OCI-M1 (cell line): Measurements from ENCODE around the gene WDR18.
"Not testable (repeated sequence)": the region's sequence is repeated elsewhere in the genome, so short reads cannot be mapped to it uniquely, and the experiment has no call there.

Experiments
- DNase-seq: peaks from one replicate; lab custom pipeline; 2025; lab: John Stamatoyannopoulos, UW

WDR18 gene

GRCh38 chr19:950352-951066 is 33.6 kb upstream of the WDR18 start:
- DNase-seq: no peak

- no peak for DNase-seq
These were observed 32.0 kb upstream of the WDR18 start for GRCh38 chr19:952049-952679.

GRCh38 chr19:952680-953444 is 31.3 kb upstream of the WDR18 start:
- no peak for DNase-seq

GRCh38 chr19:953445-954271 is 30.5 kb upstream of the WDR18 start:
- no peak for DNase-seq

- DNase-seq: no peak
These were observed 29.9 kb upstream of the WDR18 start for GRCh38 chr19:954272-954671.

- peak; percentile 39 for DNase-seq
These were observed 29.3 kb upstream of the WDR18 start for GRCh38 chr19:954672-955494.

DNA sequence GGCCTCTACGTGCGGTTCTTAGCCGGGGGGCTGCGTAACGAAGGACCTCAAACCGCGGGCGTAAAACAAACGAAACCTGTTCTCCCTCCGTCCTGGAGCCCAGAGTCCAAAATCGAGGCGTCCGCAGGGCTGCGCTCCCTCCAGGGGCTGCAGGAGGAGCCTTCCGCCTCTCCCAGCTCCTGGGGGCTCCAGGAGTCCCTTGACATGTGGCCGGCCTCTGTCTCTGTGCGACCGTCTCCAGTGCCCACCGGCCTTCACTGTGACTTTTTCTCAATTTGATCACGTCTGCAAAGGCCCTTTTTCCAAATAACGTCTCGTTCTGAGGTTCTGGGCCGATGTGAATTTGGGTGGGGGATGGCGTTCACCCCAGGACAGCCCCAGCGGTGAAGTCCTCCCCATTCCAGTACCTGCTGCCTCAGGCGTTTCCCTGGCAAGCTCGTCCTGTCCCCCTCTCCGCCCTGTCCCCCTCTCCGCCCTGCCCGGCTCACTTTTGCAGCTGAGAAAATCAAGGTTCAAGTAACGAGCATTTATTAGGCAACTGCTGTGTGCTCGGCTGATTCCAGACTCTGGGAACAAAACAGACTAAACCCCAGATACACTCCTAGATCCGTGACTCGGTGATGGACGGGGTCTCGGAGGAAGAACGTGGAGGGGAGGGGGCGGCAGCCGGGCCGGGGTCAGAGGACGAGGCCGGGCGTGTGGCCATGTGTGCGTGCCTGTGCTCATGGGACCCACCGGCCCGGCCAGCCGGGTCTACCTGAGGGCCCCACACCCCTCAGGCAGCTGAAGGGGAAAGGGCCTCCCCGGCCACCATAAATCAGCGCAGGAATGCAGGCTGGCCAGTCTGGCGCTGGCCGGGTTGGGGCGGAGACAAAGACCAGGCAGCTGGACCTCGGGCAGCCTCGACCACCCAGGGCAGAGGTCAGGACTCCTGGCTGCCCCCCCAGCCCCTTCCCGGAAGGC is 28.1 kb upstream of the WDR18 start:
- no peak for DNase-seq

- no peak for DNase-seq
These were observed 27.2 kb upstream of the WDR18 start for GRCh38 chr19:956766-957440.

DNA sequence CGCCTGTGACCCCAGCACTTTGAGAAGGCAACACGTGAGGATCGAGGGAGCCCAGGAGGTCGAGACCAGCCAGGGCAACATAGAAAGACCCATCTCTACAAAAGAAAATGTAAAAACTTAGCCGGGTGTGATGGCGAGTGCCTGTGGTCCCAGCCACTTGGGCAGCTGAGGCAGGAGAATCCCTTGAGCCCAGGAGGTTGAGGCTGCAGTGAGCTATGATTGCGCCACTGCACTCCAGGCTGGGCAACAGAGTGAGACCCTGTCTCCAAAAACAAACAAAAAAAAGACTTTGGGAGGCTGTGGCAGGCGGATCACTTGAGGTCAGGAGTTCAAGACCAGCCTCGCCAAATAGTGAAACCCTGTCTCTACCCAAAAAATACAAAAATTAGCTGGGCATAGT is 26.6 kb upstream of the WDR18 start:
- not testable (repeated sequence) for DNase-seq

DNA sequence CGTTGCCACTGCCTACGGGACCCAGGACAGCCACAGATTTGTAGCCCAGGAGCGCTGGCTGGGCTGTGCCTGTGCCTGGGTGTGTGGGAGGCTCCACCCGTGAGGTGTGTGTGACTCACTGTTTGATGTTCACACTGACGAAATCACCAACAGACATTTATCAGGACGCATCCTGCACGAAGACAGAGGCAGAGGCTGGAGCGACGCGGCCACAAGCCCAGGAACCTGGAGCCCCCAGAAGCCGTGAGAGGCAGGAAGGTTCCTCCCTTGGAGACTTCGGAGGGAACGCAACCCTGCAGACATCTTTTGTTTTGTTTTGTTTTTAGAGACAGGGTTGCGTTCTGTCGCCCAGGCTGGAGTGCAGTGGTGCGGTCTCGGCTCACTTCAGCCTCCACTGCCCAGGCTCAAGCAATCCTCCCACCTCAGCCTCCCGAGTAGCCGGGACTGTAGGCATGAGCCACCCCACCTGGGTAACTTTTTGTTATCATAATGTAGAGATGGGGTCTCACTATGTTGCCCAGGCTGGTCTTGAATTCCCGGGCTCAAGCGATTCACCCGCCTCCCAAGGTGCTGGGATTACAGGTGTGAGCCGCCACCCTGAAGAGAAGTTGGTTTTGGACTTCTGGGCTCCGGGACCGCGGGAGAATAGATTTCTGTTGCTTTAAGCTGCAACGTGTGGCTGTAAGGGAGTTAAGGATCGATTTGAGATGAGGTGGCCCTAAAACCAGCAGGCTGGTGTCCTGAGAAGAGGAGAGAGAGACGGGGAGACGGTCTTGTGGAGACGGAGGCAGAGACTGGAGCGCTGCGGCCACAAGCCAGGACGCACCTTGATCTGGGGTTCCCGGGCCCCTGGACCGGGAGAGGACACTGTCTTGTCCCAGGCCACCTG is 24.9 kb upstream of the WDR18 start:
- no peak for DNase-seq

DNA sequence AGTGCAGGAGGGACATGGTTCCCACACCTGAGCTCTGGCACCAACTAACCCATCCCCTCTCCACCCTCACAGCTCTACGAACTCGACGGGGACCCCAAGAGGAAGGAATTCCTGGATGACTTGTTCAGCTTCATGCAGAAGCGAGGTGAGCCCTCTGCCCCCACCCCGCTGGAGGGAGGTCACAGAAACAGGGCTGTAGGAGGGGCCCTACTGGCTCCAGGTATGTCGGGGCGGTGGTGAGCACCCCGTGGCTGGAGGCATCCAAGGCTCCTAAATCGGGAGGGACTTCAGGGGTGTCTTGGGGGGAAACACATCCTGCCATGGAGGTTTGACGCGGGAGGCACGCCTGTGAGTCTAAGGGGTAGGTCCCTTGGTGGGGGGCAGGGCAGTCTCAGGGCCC is 24.1 kb upstream of the WDR18 start:
- DNase-seq: no peak

GRCh38 chr19:960601-960938 is 23.6 kb upstream of the WDR18 start:
- no peak for DNase-seq

- peak; percentile 51 for DNase-seq
These were observed 22.1 kb upstream of the WDR18 start for GRCh38 chr19:961866-962620.

- no peak for DNase-seq
These were observed 21.3 kb upstream of the WDR18 start for GRCh38 chr19:962683-963400.

- no peak for DNase-seq
These were observed 20.6 kb upstream of the WDR18 start for GRCh38 chr19:963486-963951.

- DNase-seq: no peak
These were observed 20.0 kb upstream of the WDR18 start for GRCh38 chr19:964116-964520.
